K562 (cell line): ENCODE data around the gene ALK. TPM values are rescaled to one million over a fixed set of nuclear protein-coding genes. Genes with fewer than 3 reads are reported as not detected.

Experiments
- ATAC-seq: fragments of 200-7000 bp; cut with Tn5 transposase; 3 replicates; pipeline ENCODE4 v1.9.1; 2020; ENCODE audit warnings: moderate library complexity
- BruUV-seq: library from RNA; stranded (reverse); fragments of 400-500 nt; replicated peaks from 2 replicates; lab custom pipeline; 2021; lab: Mats Ljungman, UMichigan
- CTCF ChIA-PET: fragments of 300-600 bp; formaldehyde crosslinking; extraction: SDS; loops from one replicate; lab custom pipeline; 2021; ENCODE audit warnings: low intra/inter-chr PET ratio; lab: Yijun Ruan, JAX
- POLR2A ChIA-PET: fragments of 300-600, 350-650 bp; sonication (Branson Sonifier 250); formaldehyde crosslinking; extraction: SDS; loops from one replicate; lab custom pipeline; 2021; ENCODE audit warnings: antibody characterized with exemption, inconsistent platforms; lab: Yijun Ruan, JAX
- DNase-seq, 4 experiments: peaks; one replicate each; pipeline versions ENCODE4 v3.0.0 to v3.0.0-alpha.2; 2011 to 2018; ENCODE audit warnings: low spot score in 3 of 4, mixed read lengths in 3 of 4; ENCODE audit errors: extremely low read depth in 1 of 4
- FAIRE-seq: peaks from 2 replicates; lab custom pipeline; 2011; peaks lifted over from hg19 to GRCh38; lab: Jason Lieb, UNC
- H2AFZ ChIP-seq: 2 replicates; pipeline ENCODE4 v1.6.0; 2011; ENCODE audit warnings: low read depth, low read length, control low read depth, inconsistent platforms
- H3K27ac ChIP-seq: fragments of 200-600 bp; 3 replicates; pipeline ENCODE4 v1.8.0; 2011; ENCODE audit warnings: low read depth, mild to moderate bottlenecking, control low read depth, inconsistent platforms, low read length, moderate library complexity, mixed read lengths; ENCODE audit errors: extremely low read depth
- H3K27me3 ChIP-seq, 2 experiments: fragments of 300-600 bp in 1 of 2; 2 replicates in 1 of 2; 3 replicates in 1 of 2; pipeline versions ENCODE4 v1.6.0 to v1.8.0; 2011; ENCODE audit warnings: inconsistent platforms in 2 of 2, low read length in 2 of 2, mild to moderate bottlenecking in 1 of 2, mixed read lengths in 1 of 2, moderate library complexity in 1 of 2; ENCODE audit not compliant: control insufficient read depth in 2 of 2, insufficient read depth in 2 of 2
- H3K36me3 ChIP-seq: fragments of 300-600 bp; 3 replicates; pipeline ENCODE4 v1.8.0; 2011; ENCODE audit warnings: mild to moderate bottlenecking, low read length, inconsistent platforms; ENCODE audit not compliant: control insufficient read depth, insufficient read depth
- H3K4me1 ChIP-seq, 2 experiments: fragments of 200-600 bp in 1 of 2; replicated peaks in 1 of 2; 2 replicates in 1 of 2; 3 replicates in 1 of 2; pipeline versions ENCODE4 v1.5.1 to v1.8.0; 2011; ENCODE audit warnings: inconsistent platforms in 2 of 2, low read length in 2 of 2, mild to moderate bottlenecking in 1 of 2, mixed read lengths in 1 of 2, moderate library complexity in 1 of 2; ENCODE audit not compliant: control insufficient read depth in 2 of 2, insufficient read depth in 2 of 2
- H3K4me2 ChIP-seq: 2 replicates; pipeline ENCODE4 v1.6.1; 2011; ENCODE audit warnings: low read length, control low read depth, inconsistent platforms, mixed read lengths; ENCODE audit not compliant: insufficient read depth
- H3K4me3 ChIP-seq: fragments of 200-600 bp; sonication (generic), shearing (Covaris generic); 2 replicates; pipeline ENCODE4 v1.5.1; 2016; ENCODE audit warnings: control low read depth, inconsistent platforms
- H3K79me2 ChIP-seq: fragments of 200-600 bp; 3 replicates; pipeline ENCODE4 v1.8.0; 2011; ENCODE audit warnings: low read length, inconsistent platforms; ENCODE audit not compliant: control insufficient read depth, insufficient read depth
- H3K9ac ChIP-seq, 2 experiments: 2 replicates each; pipeline versions ENCODE4 v1.6.0 to v1.6.1; 2011; ENCODE audit warnings: low read depth in 2 of 2, low read length in 2 of 2, control low read depth in 1 of 2, inconsistent platforms in 1 of 2, mild to moderate bottlenecking in 1 of 2, mixed read lengths in 1 of 2; ENCODE audit not compliant: insufficient read depth in 1 of 2
- H3K9me1 ChIP-seq: one replicate; pipeline ENCODE4 v1.6.0; 2011; ENCODE audit warnings: inconsistent platforms, mild to moderate bottlenecking, low read length, moderate library complexity; ENCODE audit not compliant: control insufficient read depth, insufficient read depth
- H3K9me3 ChIP-seq: replicated peaks from 2 replicates; pipeline ENCODE4 v1.5.1; 2011; ENCODE audit warnings: low read depth, low read length, inconsistent platforms; ENCODE audit not compliant: control insufficient read depth, insufficient read depth
- H4K20me1 ChIP-seq: replicated peaks from 2 replicates; pipeline ENCODE4 v1.6.1; 2011; ENCODE audit warnings: low read length, inconsistent platforms, mixed read lengths; ENCODE audit not compliant: control insufficient read depth, insufficient read depth
- ARID1B ChIP-seq: fragments of 450-650 bp; IDR thresholded peaks from 2 replicates; pipeline ENCODE4 v1.6.1; 2016; ENCODE audit warnings: antibody characterized with exemption, mild to moderate bottlenecking, inconsistent platforms
- CBFA2T2 ChIP-seq: fragments of 450-650 bp; conservative IDR thresholded peaks from 2 replicates; pipeline ENCODE4 v1.6.1; 2017; ENCODE audit warnings: mild to moderate bottlenecking
- CBFA2T3 ChIP-seq: fragments of 450-650 bp; IDR thresholded peaks from 2 replicates; pipeline ENCODE4 v1.6.1; 2017
- CHCHD3 ChIP-seq: fragments of 250-450 bp; sonication (Bioruptor Pico); IDR thresholded peaks from 2 replicates; pipeline ENCODE4 v2.1.2; 2022; ENCODE audit warnings: mild to moderate bottlenecking
- FOXA3 ChIP-seq, 2 experiments: fragments of 450-650 bp in 1 of 2; sonication (generic) in 1 of 2; formaldehyde crosslinking; IDR thresholded peaks in 1 of 2; conservative IDR thresholded peaks in 1 of 2; 2 replicates each; pipeline versions ENCODE4 v1.4.0 to v1.8.0; 2020 to 2022; ENCODE audit warnings: mild to moderate bottlenecking in 2 of 2, missing genetic modification reagents in 1 of 2
- MTA3 ChIP-seq: fragments of 450-650 bp; formaldehyde crosslinking; IDR thresholded peaks from 2 replicates; pipeline ENCODE4 v1.6.1; 2017; ENCODE audit warnings: mild to moderate bottlenecking, borderline replicate concordance
- NCOA2 ChIP-seq, 2 experiments: fragments of 450-650 bp; IDR thresholded peaks; 2 replicates each; pipeline ENCODE4 v1.6.1; 2018; ENCODE audit warnings: mild to moderate bottlenecking in 2 of 2, moderate library complexity in 1 of 2; ENCODE audit not compliant: partially characterized antibody in 2 of 2
- NCOR1 ChIP-seq: fragments of 450-650 bp; IDR thresholded peaks from 2 replicates; pipeline ENCODE4 v1.6.1; 2016; ENCODE audit warnings: mild to moderate bottlenecking, moderate library complexity
- POLR2AphosphoS5 ChIP-seq: IDR thresholded peaks from 2 replicates; pipeline ENCODE4 v1.6.1; 2011; ENCODE audit warnings: mild to moderate bottlenecking, low read depth, low read length, moderate library complexity; ENCODE audit not compliant: control insufficient read depth, insufficient read depth
- PPARD ChIP-seq: fragments of 250-450 bp; sonication (Bioruptor Pico); IDR thresholded peaks from 2 replicates; pipeline ENCODE4 v1.8.0; 2022; ENCODE audit warnings: inconsistent platforms, mild to moderate bottlenecking, moderate library complexity
- PTTG1 ChIP-seq: fragments of 450-650 bp; IDR thresholded peaks from 2 replicates; pipeline ENCODE4 v1.6.1; 2016; ENCODE audit warnings: low read depth, mild to moderate bottlenecking, missing genetic modification characterization, missing compliant biosample characterization
- TARDBP ChIP-seq: fragments of 450-650 bp; IDR thresholded peaks from 2 replicates; pipeline ENCODE4 v1.6.1; 2016
- TCF3 ChIP-seq: sonication (generic); formaldehyde crosslinking; IDR thresholded peaks from 2 replicates; pipeline ENCODE4 v1.4.0; 2020; ENCODE audit warnings: mild to moderate bottlenecking, missing genetic modification reagents
- TEAD1 ChIP-seq, 2 experiments: fragments of 450-650 bp in 1 of 2; sonication (generic) in 1 of 2; formaldehyde crosslinking; IDR thresholded peaks; 2 replicates each; pipeline versions ENCODE4 v1.4.0 to v1.8.0; 2020 to 2022; ENCODE audit warnings: mild to moderate bottlenecking in 2 of 2, missing genetic modification reagents in 1 of 2
- TEAD4 ChIP-seq, 2 experiments: sonication (generic) in 1 of 2; formaldehyde crosslinking in 1 of 2; IDR thresholded peaks; 2 replicates each; pipeline versions ENCODE4 v1.6.1 to v1.8.0; 2012 to 2022; ENCODE audit warnings: borderline replicate concordance in 1 of 2, inconsistent platforms in 1 of 2, low read length in 1 of 2, mild to moderate bottlenecking in 1 of 2, missing genetic modification reagents in 1 of 2
- ZBTB8A ChIP-seq: fragments of 450-650 bp; IDR thresholded peaks from 2 replicates; pipeline ENCODE4 v1.6.1; 2018; ENCODE audit warnings: mild to moderate bottlenecking, moderate library complexity; ENCODE audit not compliant: partially characterized antibody
- ZC3H8 ChIP-seq: fragments of 450-650 bp; IDR thresholded peaks from 2 replicates; pipeline ENCODE4 v1.6.1; 2017
- ZHX1 ChIP-seq: fragments of 150-350 bp; conservative IDR thresholded peaks from 2 replicates; pipeline ENCODE4 v1.6.1; 2014; ENCODE audit warnings: low read length
- ZNF165 ChIP-seq: fragments of 250-450 bp; sonication (Bioruptor Pico); IDR thresholded peaks from 2 replicates; pipeline ENCODE4 v1.4.0; 2020; ENCODE audit warnings: borderline replicate concordance
- ZNF174 ChIP-seq: fragments of 250-450 bp; sonication (Bioruptor Pico); IDR thresholded peaks from 2 replicates; pipeline ENCODE4 v1.4.0; 2020; ENCODE audit warnings: mild to moderate bottlenecking
- ZNF445 ChIP-seq: fragments of 250-450 bp; sonication (Bioruptor Pico); IDR thresholded peaks from 2 replicates; pipeline ENCODE4 v1.4.0; 2020; ENCODE audit warnings: low read depth, mild to moderate bottlenecking, moderate library complexity
- WGBS: fragments of 100-300 bp; shearing (Covaris generic); methylation state at CpG from one replicate; pipeline ENCODE4 v1.1.6; 2016; ENCODE audit warnings: low coverage, mixed read lengths; ENCODE audit not compliant: insufficient coverage; ENCODE audit errors: missing lambda C conversion rate; 5-methylcytosine and 5-hydroxymethylcytosine counted together
- in situ Hi-C: fragments of 300-500 bp; cut with MboI; formaldehyde crosslinking; loops from 4 replicates; pipeline ENCODE4 v1.15.0; 2018; ENCODE audit warnings: inconsistent platforms, mixed read lengths
- intact Hi-C: fragments of 100-400 bp; cut with micrococcal nuclease; formaldehyde crosslinking; loops from 2 replicates; pipeline ENCODE4 v1.14.2; 2022
- polyA plus RNA-seq, 8 experiments: library from polyadenylated mRNA; depleted of rRNA in 4 of 8; stranded (reverse) in 5 of 8; unstranded in 3 of 8; fragments of >200 nt; fragmentation: Nextera tagmentation in 2 of 8; fragmentation: Illumina TruSeq in 1 of 8; extraction: Ambion mirVana in 2 of 8; extraction: Trizol in 1 of 8; gene quantifications; 2 replicates each; pipeline versions ENCODE4 v1.2.1 to v1.2.3, GENCODE V29; 2011 to 2014; ENCODE audit warnings: inconsistent platforms in 1 of 8, missing spikeins in 1 of 8
- total RNA-seq, 7 experiments: library from RNA; depleted of rRNA in 6 of 7; stranded (reverse); fragments of >200 nt in 6 of 7; fragmentation: Illumina TruSeq in 2 of 7; extraction: Trizol in 2 of 7; gene quantifications; 2 replicates each; pipeline versions ENCODE4 v1.2.1 to v1.2.3, GENCODE V29; 2011 to 2021; ENCODE audit warnings: low replicate concordance in 1 of 7

Gene ALK
- total and polyA plus RNA-seq, 9 of the 15 experiments (the other 6 are each of a cell fraction or from before 2014, with no cell fraction given), result not detected

GRCh38 chr2:29449499-29449898 lies 471.9 kb downstream of the ALK start:
- no peaks in the 10 kb centered on the region for H3K4me1 ChIP-seq
- in situ Hi-C loops (no loop called here), intact Hi-C loops (no loop called here)
- ATAC-seq (no peak), FAIRE-seq (no peak), DNase-seq (peak; percentile 17 to 38 (median 24))
- no peak overlapping the region for H2AFZ ChIP-seq
- no peaks in the 10 kb centered on the region for H4K20me1 ChIP-seq
- H3K9ac ChIP-seq, result no peak overlapping the region
- H3K9me1 ChIP-seq, result no peaks in the 10 kb centered on the region
- CTCF ChIA-PET, result interaction anchor here (0.6 kb wide), 1 partner anchor 36 kb away, joined by 4 read pairs; no protein-coding TSS in a partner anchor
- POLR2A ChIA-PET, result no interaction called here
- H3K79me2 ChIP-seq, result no peaks in the 10 kb centered on the region
- 0% methylated on average over 2 of the region's 2 CpGs for WGBS
- H3K36me3 ChIP-seq, result no peaks in the 10 kb centered on the region
- no peaks in the 10 kb centered on the region; a peak in 2 of 5 replicates for H3K27me3 ChIP-seq
- no peak overlapping the region for H3K4me2 ChIP-seq
- BruUV-seq, result no TSS peak
- no peak overlapping the region for H3K4me3 ChIP-seq
- no peak overlapping the region for H3K27ac ChIP-seq
- H3K9me3 ChIP-seq, result no peaks in the 10 kb centered on the region
- TF ChIP-seq PTTG1 (tag) (no peak), ARID1B (peak; percentile 50), CBFA2T3 (peak; percentile 61), ZHX1 (no peak), TCF3 (CRISPR knock-in tag) (peak; percentile 34), ZBTB8A (no peak), NCOA2 (IDR thresholded peaks at IDR 0.05; ENCODE audit: partially characterized antibody in 2 of 2) (no peak), TEAD4 (IDR thresholded peaks at IDR 0.05; ENCODE audit: low read length) (peak; percentile 41; the same call in 1 of the 2 replicates), TEAD4 (CRISPR knock-in tag; IDR thresholded peaks at IDR 0.05; ENCODE audit: borderline replicate concordance) (no peak), TEAD1 (CRISPR knock-in tag; IDR thresholded peaks at IDR 0.05) (no peak), CHCHD3 (CRISPR knock-in tag) (no peak), ZNF174 (no peak), PPARD (CRISPR knock-in tag) (no peak), POLR2AphosphoS5 (0 out of 2 replicates have a peak, but pooled peaks have one; percentile 26), CBFA2T2 (peak; percentile 36; the same call in 1 of the 2 replicates), ZC3H8 (no peak), ZNF445 (no peak), NCOR1 (peak; percentile 35), FOXA3 (CRISPR knock-in tag; conservative IDR thresholded peaks at IDR 0.05 in 1 of 2, IDR thresholded peaks at IDR 0.05 in 1 of 2) (no peak), MTA3 (no peak), ZNF165 (no peak), TARDBP (no peak)
